GM19328 (cell line): ENCODE data around the gene ODAD2.

ENCODE experiments used
- ATAC-seq: cut with Tn5 transposase; IDR thresholded peaks from one replicate; pipeline ENCODE4 v1.9.1; 2021; ENCODE audit warnings: mild to moderate bottlenecking, moderate library complexity; ENCODE audit not compliant: unreplicated experiment

The ODAD2 gene

DNA sequence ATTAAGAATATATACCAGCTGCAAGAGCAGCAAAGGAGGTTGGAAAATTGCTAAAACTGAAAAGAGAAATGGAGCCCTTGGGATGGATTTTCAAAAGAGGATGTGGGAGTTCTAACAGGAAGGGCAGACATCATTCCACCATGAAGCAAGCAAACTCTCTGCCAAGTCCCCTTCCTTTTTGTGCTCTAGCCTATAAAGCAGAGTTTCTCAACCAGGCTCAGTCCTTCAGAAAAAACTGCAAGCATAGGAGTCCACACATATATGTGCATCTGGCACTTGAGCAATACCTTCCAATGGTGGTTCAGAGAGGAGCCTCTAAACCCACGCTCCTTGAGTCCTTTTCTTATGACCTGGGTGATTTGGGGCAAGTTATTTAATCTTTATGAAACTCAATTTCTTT, 154.7 kb downstream of the ODAD2 start:
- ATAC-seq, result no peak

DNA sequence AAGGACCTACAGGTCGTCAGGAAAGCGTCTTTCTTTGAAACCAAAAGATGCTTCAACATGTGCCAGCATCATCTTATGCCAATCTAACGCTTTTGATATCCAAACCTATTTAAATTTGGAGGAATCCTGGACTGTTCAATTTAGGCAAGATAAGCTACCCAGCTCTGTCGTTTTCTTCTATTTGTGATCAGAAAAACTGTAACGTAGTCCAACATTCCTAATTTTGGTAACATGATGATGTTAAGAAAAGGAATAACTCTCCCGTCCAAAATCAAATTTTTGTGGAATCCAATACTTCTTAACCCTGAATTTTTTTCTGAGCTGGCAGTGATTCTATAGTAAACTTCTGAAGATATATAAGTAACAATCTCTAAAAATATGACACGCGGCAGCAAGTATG, 160.0 kb downstream of the ODAD2 start:
- ATAC-seq, result no peak

DNA sequence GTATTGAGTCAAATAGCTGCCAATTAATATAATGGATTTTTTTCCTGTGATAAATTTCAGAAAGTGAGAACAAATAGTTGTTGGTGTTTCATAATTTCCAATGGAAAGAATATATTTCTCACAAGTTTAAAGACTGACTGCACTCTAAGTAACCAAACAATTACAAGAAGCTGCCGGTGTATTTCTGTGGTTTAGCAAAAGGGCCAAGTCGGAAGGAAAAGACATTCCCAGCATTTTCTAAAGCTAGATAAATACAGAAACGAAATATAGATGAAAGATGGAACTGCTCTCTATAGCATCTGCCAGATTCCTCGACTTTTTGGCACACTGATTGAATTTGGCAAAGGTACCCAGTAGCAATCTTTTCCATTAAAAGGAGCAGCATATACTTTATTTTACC, 160.5 kb downstream of the ODAD2 start:
- ATAC-seq, result no peak

DNA sequence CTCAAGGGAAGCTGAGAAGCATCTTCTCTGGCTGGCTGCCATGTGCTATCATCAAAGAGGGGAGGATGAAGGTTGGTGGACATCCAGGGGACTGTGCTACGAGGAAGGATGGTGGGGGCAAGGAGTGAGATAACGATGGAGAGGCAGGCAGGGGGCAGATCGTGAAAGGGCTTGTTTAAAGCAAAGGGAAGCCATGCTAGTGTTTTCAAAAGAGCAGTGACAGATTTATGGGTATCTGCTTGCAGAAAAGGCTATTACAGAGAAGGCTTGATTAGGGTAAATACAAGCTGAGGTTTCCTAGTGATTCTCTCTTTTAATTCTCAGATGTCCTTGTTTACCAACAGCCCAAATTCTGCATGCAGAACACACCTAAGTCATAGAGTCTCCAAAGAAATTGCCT, 164.4 kb downstream of the ODAD2 start:
- ATAC-seq, result no peak

DNA sequence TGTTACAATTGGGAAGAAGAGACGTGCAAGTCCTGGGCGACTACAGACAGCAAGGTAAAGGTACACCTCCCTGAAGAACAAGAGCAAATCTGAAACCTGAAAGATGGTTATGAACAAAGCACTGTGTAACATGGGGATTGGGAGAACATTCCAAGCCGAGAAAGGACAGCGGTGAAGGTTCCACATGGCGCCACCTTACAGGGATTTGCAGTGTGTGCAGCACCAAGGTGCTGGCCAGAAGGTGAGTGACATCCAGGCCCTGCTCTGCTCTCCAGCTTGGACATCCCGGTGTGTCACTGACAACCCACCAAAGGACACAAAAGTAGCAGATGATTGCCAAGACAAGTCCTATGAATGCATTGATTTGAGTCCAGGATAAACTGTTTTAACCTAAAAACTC, 165.1 kb downstream of the ODAD2 start:
- no peak for ATAC-seq

DNA sequence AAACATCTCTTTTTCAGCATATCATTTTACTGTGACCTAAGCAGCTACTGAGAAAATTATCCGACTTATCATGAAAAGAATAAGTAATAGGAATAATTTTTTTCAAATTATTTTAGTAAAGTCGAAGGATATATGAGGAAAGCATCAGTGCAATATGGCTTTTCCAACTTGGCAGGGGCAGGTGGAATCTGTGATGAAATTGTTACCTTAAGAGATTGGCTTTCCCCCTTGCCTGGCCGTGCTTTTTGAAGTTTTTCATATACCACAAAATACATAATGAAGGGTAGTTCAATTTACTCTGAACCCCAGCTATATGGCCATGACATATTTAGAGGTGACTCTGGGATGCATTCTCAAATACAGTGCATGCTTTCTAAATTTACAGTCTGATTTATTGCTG, 166.1 kb downstream of the ODAD2 start:
- ATAC-seq, result no peak

DNA sequence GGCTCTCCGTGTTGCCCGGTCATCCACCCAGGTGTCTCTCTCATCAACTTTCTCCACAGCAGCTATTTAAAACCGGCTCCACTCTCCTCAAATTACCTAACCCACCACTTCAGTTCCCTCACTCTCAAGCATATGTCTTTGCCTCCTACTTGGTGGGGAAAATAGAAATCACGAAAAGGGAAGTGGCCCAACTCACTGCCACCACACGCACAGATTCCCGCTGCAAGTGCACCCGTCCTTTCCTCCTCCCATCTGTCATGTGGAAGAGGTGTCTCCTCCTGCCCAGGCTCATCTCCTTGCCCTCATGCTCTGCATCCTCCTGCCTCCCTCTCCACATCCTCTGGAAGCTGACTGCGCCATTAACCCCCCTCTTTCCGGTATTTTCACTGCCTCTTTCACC, 172.5 kb downstream of the ODAD2 start:
- no peak for ATAC-seq

DNA sequence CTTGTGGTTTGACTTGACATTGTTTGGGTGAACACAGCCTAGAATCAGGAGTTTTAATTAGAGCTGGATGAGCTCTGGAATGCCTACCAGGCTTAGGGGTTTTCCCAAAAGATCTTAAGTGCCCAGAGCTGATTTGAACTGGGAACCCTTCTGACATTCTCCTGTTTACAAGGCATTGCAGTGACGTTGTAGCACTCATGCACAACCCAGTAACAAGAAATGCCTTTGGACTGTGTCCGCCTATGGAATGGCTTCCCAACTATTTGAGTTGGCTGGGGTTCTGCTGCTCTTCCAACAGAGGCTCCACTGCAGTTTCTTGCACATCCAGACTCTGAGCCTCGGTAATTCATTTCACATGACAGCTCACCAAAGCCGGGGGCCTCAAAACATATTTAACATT, 176.6 kb downstream of the ODAD2 start:
- no peak for ATAC-seq

DNA sequence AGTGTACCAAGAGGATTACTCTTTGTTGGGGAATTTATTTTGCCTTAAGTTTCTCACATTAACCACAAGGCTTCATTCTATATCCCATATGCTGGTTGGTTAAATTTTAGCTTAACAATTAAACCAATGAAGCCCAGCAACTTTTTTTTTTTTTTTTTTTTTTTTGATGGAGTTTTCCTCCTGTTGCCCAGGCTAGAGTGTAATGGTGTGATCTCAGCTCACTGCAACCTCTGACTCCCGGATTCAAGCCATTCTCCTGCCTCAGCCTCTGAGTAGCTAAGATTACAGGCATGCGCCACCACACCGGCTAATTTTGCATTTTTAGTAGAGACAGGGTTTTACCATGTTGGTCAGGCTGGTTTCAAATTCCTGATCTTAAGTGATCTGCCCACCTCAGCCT, 178.2 kb downstream of the ODAD2 start:
- no peak for ATAC-seq

DNA sequence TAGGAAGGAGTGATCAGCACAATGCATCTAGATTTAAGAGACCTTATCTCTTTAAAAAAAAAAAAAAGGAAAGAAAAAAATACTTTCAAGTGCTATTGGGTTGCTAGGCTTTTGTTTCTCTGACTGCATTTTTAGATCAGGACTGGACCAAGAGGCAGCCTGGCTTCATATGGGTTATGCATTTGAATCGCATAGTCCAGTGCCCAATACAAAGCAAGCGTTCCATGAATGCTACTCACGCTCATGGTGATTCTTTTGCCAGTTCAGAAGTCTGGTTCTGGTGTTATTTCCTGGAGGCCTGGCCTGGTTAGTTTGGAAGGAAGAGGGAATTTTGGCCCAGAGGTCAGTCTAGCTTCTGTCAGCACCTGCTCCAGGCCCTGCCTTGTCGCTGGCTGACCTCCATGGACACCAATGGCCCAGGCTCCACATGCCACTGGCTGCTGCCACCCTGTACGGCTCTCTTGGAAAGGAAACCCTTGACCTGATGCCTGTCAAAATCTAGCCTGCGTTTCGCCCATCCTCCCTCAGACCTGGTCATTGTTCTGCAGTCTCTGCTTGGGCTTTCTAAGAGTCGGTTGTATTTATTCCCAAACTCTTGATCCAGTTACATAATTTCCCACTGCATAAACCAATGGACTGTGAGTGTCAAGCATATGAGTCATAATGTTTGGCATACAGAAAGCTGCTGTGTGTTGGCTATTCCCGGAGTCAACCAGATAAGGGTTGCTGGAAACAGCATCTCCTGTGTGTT, 178.9 kb downstream of the ODAD2 start:
- ATAC-seq, result no peak

DNA sequence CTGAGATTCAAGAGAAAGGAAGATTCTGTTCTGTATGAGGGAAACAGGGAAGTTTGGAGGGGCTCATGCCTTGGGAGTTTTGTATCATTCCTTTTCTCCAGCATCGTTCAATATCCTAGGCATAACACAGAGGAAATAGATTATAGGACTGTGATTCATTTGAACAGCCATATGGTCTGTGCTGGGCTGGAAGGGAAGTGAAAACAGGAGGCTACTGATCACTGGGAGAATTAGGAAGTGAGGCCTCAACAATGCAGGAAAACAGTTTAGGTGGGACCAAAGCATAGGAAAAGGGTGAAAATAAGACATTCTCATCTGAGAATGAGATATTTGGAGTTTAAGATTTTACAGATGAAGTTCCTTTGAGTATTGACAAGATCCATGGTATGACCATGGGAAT, 182.6 kb downstream of the ODAD2 start:
- no peak for ATAC-seq

DNA sequence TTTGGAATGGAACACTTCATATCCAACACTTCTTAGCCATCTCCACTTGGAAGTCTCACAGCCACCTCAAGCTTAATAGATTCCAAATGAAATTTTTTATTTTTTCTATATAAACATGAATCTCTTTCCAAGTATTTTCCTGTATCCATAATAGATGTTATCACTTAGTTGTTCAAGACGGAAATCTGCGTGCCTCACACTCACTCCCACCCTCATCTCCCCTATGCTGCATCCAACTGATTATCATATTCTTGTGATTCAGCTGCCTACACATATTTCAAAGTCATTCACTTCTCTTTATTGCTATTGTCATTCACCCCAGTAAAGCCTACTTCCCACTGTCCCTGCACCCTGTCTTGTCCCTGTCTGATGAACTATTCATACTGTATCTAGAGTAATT, 183.0 kb downstream of the ODAD2 start:
- no peak for ATAC-seq

DNA sequence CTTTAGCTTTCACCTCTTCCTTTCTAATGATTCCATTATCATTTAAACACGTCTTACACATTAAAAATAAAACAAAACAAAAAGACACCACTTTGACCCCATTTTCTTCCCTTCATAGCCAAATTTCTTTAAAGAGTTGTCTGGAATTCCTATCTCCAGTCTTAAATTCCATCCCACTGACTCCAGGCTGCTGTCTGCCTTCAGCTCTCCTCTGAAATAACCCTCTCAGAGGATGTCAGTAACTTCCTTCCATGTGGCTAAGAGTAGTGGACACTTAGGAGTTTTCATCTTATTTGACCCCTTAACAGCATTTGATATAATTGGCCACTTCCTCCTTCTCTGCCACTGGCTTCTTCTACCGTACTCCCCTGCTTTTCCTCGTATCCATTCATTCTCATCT, 183.6 kb downstream of the ODAD2 start:
- no peak for ATAC-seq

DNA sequence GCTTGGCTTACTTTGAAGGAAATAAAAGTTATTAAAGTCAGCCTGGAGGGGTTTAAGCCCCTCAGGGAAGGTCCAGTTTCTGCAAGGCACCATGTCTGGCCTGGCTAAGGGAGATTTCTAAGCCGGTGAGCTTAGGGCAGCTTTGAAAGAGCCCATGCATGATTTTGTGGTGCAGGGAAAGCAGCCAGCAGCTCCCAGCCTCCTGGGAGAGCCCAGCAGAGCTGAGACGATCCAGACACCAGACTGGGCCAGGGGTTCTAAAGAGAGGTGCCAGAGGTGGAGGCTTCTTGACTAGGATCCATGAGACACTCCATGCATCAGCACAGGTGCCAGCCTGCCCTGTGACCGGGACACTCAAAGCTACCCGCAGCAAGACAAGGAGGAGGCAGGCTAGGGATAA, 193.7 kb downstream of the ODAD2 start:
- ATAC-seq, result no peak

DNA sequence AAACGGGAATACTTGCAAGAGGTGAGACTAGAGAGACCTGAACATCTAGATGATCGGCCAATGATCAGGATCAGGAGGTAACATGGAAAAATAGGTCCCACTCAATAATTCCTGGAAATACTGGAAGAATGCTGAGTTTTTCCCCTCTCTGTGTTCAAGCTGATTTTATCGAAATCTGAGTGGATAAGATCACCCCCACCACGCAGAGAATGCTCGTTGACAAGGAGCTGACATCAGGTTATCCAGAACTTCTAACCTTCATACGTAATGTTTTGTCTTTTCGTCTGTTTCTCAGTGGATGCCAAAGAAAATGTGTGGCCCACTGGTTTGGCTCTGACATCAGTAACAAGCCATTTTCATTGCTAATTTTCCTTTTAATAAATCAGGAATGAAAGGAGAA, 194.7 kb downstream of the ODAD2 start:
- ATAC-seq, result no peak

DNA sequence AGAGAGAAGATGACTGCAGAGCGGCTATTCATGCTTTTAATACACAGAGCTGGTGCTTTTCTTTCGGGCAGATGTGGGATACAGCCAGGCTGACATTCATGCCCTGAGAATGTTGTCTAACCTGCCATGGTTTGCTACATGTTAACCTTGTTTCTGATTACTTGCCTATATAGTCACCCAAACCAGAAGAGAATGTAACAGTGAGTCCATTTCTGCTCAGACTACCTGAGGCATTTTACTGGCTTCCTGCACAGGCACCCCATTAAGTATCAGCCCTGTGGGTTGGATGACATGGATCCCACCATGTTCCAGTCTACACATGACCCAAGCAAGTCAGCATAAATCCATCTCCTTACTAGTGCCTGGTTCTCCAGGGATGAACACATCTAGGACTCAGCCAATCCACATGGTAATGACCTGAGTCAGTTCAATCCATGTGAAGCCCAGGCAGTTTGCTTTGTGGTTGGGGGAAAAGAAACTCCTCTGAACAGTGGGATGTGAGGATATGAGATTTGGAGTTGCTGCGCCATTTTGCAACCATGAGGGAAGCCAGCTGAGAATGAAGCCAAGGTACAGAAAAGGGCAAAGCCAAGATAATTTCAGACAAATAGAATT, 197.6 kb downstream of the ODAD2 start:
- no peak for ATAC-seq

DNA sequence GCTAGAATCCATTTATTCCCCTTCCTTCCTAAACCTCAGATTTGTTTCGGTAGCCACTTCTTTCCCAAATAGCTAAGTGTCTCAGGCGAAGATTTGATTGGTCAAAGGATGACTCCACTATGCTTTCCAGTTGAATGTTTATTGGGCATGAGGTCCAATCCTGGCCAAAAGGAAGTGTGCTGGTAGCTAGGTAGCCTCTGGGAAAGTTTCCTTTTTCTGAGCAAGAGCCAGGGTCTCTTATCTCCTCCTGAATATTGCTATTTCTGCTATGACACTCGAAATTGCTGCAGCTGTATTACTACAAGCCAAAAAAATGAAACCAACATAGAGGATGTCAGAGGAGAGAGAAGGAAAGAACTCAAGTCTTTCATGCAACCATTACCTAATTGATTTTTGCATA, 199.8 kb downstream of the ODAD2 start:
- ATAC-seq, result no peak

DNA sequence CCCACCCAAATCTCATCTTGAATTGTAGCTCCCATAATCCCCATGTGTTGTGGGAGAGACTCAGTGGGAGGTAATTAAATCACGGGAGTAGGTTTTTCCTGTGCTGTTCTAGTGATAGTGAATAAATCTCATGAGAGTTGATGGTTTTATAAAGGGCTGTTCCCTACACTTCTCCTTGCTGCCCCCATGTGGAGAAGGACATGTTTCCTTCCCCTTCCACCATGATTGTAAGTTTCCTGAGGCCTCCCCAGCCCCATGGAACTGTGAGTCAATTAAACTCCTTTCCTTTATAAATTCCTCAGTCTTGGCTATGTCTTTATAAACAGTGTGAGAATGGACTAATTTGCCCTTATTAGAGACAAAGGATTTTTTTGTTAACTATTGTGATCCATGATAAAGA, 204.7 kb downstream of the ODAD2 start:
- no peak for ATAC-seq

DNA sequence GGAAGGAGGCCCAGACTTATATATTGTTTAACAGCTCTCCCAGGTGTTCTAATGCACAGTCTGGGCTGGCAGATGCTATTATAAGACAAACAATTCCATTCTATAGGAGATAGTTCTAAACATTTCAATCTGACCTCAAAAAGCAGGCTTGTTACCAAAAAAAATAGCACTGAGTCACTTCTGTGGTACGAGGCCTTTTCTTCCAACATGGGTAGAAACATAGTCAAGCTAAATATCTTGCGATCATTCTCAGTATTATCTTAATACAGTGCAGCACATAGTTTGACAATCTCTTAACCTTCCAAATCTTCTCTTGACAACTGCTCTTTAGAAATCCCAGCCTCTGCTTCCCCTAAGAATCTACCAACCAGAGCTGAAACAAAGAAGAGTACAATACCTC, 206.7 kb downstream of the ODAD2 start:
- ATAC-seq, result no peak

DNA sequence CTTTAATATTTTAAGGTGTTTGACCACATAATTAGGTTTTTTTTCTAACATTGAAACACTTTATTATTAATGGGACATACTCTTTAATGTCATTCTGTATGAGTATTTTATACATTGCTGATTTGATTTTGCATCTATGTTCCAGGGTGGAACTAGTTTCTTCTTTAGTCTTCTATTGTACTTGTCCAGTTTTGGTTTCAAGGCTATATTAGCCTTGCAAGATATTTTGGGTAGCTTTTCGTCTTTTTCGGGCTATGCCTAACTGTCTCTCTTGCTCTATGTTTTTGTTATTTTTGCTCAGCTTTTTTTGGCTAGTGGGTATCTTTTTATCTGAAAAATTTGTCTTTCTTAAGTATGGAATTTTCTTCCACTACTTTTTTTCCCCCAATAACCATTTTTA, 214.6 kb downstream of the ODAD2 start:
- no peak for ATAC-seq

DNA sequence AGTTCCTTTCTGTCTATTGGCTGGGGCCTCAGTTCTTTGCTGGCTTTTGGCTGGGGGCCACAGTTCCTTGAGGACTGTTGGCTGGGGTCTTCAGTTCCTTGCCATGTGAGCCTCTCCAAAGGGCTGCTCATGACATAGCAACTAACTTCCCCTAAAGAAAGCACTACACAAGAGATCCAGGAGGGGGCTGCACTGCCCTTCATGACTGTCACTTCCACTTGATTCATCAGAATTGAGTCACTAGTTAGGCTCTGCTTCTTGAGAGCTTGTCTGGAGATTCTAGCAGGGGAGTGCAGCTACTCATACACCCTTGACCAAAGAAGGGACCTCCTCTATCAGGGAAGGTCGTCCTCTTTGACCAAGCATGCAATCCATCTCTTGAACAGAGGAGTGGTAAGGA, 215.2 kb downstream of the ODAD2 start:
- ATAC-seq, result no peak

DNA sequence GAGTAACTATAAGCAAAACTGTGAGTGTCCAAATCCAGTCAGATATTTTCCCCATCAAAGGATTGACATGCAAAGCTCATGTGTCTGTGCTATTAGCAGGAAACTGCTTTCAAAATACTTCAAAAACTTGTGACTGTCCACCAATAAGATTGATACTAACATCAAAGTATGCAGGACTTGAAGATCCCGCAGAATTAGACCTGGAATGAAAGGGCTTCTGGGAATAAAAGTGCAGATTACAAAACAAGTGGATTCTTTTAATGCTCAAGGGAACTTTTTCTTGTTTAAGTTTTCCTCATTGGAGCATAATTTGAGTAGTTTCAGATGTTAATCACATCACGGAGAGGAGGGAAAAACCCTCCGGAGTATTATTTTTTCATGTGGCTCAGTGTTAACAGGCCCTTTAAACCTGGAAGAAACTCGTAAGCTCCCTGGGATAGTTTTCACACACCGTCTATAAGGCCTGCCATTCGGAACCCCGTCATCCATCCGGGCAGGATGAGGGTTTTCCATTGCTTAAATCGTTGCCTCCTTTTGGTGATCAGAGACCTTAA, 219.3 kb downstream of the ODAD2 start:
- no peak for ATAC-seq

DNA sequence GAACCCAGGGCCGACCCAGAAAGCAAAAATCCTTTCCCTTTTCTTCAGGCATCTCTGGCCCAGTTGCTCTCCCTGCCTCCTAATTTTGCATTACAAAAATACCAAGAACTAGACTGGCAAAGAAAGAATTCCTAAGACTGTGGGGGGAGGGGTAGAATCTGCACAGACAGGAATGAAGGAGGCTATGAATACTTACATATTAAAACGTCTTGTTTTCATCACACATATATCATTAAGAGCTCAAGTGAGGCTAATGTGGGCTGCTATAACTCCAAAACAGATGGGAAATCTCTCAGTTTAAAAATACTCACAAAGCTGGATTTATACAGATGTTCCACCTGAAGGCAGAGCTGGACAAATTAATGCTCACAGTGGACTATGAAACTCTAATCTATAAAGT, 224.0 kb downstream of the ODAD2 start:
- ATAC-seq, result no peak
